ENCODE measurements around the gene IFNA6. TPM values are rescaled to one million over a fixed set of nuclear protein-coding genes. Genes with fewer than 3 reads are reported as not detected.

Gene IFNA6
- total and polyA plus RNA-seq, 10 of the 15 experiments (the other 5 are each of a cell fraction or from before 2014, with no cell fraction given), result 0.04 TPM; not detected in 9

- SMC1A ChIA-PET (ENCODE audit: uncharacterized antibody, unreplicated experiment), result interaction anchor here (0.5 kb wide), 1 partner anchor 166 kb away, joined by 4 read pairs; no protein-coding TSS in a partner anchor
- POLR2A ChIA-PET, result no interaction called here
- H3K9ac ChIP-seq (ENCODE audit: control insufficient read depth, insufficient read depth, low read length), result no peak within 1 kb of the TSS
- H3K9me3 ChIP-seq (replicated peaks; ENCODE audit: control insufficient read depth, insufficient read depth, low read length), result no peaks in the 10 kb centered on the region
- H3K4me2 ChIP-seq (ENCODE audit: control insufficient read depth, insufficient read depth), result no peak within 1 kb of the TSS
- WGBS (ENCODE audit: insufficient coverage, insufficient replicate concordance, low lambda C conversion rate, missing lambda C conversion rate), result 51% methylated on average over 2 of the region's 2 CpGs
- no peaks in the 10 kb centered on the region for H3K4me1 ChIP-seq (ENCODE audit: control insufficient read depth, insufficient read depth, low read length)
- no peaks in the 10 kb centered on the region for H3K36me3 ChIP-seq (ENCODE audit: control insufficient read depth in 2 of 2, insufficient read depth in 2 of 2, low read length in 1 of 2)
- DNase-seq (ENCODE audit: low read depth, low spot score) (no peak), ATAC-seq (no peak), FAIRE-seq (no peak)
- CTCF ChIA-PET, result interaction anchor here (1.0 to 1.3 kb wide), 2 partner anchors 53 to 110 kb away, joined by 3 read pairs; no protein-coding TSS in a partner anchor
- BruUV-seq (replicated peaks), result no TSS peak
- H4K20me1 ChIP-seq (ENCODE audit: control insufficient read depth, insufficient read depth), result no peaks in the 10 kb centered on the region
- no peaks in the 10 kb centered on the region; a peak in 2 of 4 replicates for H3K27me3 ChIP-seq (replicated peaks in 1 of 2; ENCODE audit: control insufficient read depth in 2 of 2, insufficient read depth in 2 of 2, low read length in 1 of 2)
- in situ Hi-C loops (cut with MboI) (no loop called here), intact Hi-C loops (cut with micrococcal nuclease; ENCODE audit: unreplicated experiment) (no loop called here)
- no peak for TF ChIP-seq E2F8 (IDR thresholded peaks at IDR 0.05; ENCODE audit: low read depth, partially characterized antibody)
- TF ChIP-seq, protein P1, sequence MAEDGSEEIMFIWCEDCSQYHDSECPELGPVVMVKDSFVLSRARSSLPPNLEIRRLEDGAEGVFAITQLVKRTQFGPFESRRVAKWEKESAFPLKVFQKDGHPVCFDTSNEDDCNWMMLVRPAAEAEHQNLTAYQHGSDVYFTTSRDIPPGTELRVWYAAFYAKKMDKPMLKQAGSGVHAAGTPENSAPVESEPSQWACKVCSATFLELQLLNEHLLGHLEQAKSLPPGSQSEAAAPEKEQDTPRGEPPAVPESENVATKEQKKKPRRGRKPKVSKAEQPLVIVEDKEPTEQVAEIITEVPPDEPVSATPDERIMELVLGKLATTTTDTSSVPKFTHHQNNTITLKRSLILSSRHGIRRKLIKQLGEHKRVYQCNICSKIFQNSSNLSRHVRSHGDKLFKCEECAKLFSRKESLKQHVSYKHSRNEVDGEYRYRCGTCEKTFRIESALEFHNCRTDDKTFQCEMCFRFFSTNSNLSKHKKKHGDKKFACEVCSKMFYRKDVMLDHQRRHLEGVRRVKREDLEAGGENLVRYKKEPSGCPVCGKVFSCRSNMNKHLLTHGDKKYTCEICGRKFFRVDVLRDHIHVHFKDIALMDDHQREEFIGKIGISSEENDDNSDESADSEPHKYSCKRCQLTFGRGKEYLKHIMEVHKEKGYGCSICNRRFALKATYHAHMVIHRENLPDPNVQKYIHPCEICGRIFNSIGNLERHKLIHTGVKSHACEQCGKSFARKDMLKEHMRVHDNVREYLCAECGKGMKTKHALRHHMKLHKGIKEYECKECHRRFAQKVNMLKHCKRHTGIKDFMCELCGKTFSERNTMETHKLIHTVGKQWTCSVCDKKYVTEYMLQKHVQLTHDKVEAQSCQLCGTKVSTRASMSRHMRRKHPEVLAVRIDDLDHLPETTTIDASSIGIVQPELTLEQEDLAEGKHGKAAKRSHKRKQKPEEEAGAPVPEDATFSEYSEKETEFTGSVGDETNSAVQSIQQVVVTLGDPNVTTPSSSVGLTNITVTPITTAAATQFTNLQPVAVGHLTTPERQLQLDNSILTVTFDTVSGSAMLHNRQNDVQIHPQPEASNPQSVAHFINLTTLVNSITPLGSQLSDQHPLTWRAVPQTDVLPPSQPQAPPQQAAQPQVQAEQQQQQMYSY (CRISPR knock-in tag; IDR thresholded peaks at IDR 0.05), result no peak
- no peak for TF ChIP-seq MTA2 (IDR thresholded peaks at IDR 0.05; ENCODE audit: low read depth)
- TF ChIP-seq MEF2B (IDR thresholded peaks at IDR 0.05; ENCODE audit: partially characterized antibody, poor library complexity, severe bottlenecking), result no peak
- RAD21 ChIA-PET (ENCODE audit: unreplicated experiment), result no interaction called here
- no peaks in the 10 kb centered on the region for H3K79me2 ChIP-seq (ENCODE audit: control insufficient read depth, insufficient read depth, low read length)
- H3K4me3 ChIP-seq, result no peak within 1 kb of the TSS
- H2AFZ ChIP-seq (ENCODE audit: control insufficient read depth, low read depth, low read length), result no peak within 1 kb of the TSS
- no peak within 1 kb of the TSS for H3K27ac ChIP-seq (ENCODE audit: control insufficient read depth, insufficient read depth)
Observed at GRCh38 chr9:21305213-21305612, 45.5 kb downstream of the IFNA6 start, which contains the start of gene IFNA5. IFNA5 (minus strand) TSS chr9:21305313; CDS start chr9:21305256, 57 bp downstream.

Other genes starting within 250 kb of the IFNA6 start
Only the 7 nearest of the 15 such genes appear.
- not detected in 2 replicates for gene IFNA14, start 110.9 kb downstream of the IFNA6 start, total RNA-seq (2014; rRNA removed)
- not detected in 2 replicates for gene IFNA14, start 110.9 kb downstream of the IFNA6 start, total RNA-seq (2014; rRNA removed; fragmentation: Illumina TruSeq; extraction: Trizol)
- not detected in 2 replicates for gene IFNA14, start 110.9 kb downstream of the IFNA6 start, total RNA-seq (2021)
- gene IFNA14, start 110.9 kb downstream of the IFNA6 start, polyA plus RNA-seq (2011; rRNA removed), result not detected in 2 replicates
- not detected in 2 replicates for gene IFNA14, start 110.9 kb downstream of the IFNA6 start, polyA plus RNA-seq (2014; fragmentation: Illumina TruSeq; extraction: Trizol)
- gene IFNA14, start 110.9 kb downstream of the IFNA6 start, polyA plus RNA-seq (2014; fragmentation: Nextera tagmentation; extraction: Ambion mirVana), result not detected
- gene IFNA14, start 110.9 kb downstream of the IFNA6 start, polyA plus RNA-seq (2014; rRNA removed), result not detected in 2 replicates
- gene IFNA14, start 110.9 kb downstream of the IFNA6 start, polyA plus RNA-seq (2016; fragmentation: Nextera tagmentation; extraction: Ambion mirVana), result not detected
- not detected in 2 replicates for gene IFNA5, start 45.6 kb downstream of the IFNA6 start, total RNA-seq (2014; rRNA removed)
- not detected in 2 replicates for gene IFNA5, start 45.6 kb downstream of the IFNA6 start, total RNA-seq (2014; rRNA removed; fragmentation: Illumina TruSeq; extraction: Trizol)
- gene IFNA5, start 45.6 kb downstream of the IFNA6 start, total RNA-seq (2021), result not detected in 2 replicates
- gene IFNA5, start 45.6 kb downstream of the IFNA6 start, polyA plus RNA-seq (2011; rRNA removed), result not detected in 2 replicates
- gene IFNA5, start 45.6 kb downstream of the IFNA6 start, polyA plus RNA-seq (2014; fragmentation: Illumina TruSeq; extraction: Trizol), result not detected in 2 replicates
- gene IFNA5, start 45.6 kb downstream of the IFNA6 start, polyA plus RNA-seq (2014; fragmentation: Nextera tagmentation; extraction: Ambion mirVana), result not detected
- gene IFNA5, start 45.6 kb downstream of the IFNA6 start, polyA plus RNA-seq (2014; rRNA removed), result not detected in 2 replicates
- gene IFNA5, start 45.6 kb downstream of the IFNA6 start, polyA plus RNA-seq (2016; fragmentation: Nextera tagmentation; extraction: Ambion mirVana), result not detected
- 17.7 and 20.2 TPM in 2 replicates for gene KLHL9, start 15.5 kb downstream of the IFNA6 start, total RNA-seq (2014; rRNA removed)
- 15.3 and 15.8 TPM in 2 replicates for gene KLHL9, start 15.5 kb downstream of the IFNA6 start, total RNA-seq (2014; rRNA removed; fragmentation: Illumina TruSeq; extraction: Trizol)
- gene KLHL9, start 15.5 kb downstream of the IFNA6 start, total RNA-seq (2021), result 17.2 and 17.7 TPM in 2 replicates
- gene KLHL9, start 15.5 kb downstream of the IFNA6 start, polyA plus RNA-seq (2011; rRNA removed), result 37.7 and 53.4 TPM in 2 replicates
- gene KLHL9, start 15.5 kb downstream of the IFNA6 start, polyA plus RNA-seq (2014; fragmentation: Illumina TruSeq; extraction: Trizol), result 18.3 and 23.1 TPM in 2 replicates
- 1 to 10 TPM; 3.8 to 5.8 TPM for gene KLHL9, start 15.5 kb downstream of the IFNA6 start, polyA plus RNA-seq (2014; fragmentation: Nextera tagmentation; extraction: Ambion mirVana)
- 13.7 and 15.8 TPM in 2 replicates for gene KLHL9, start 15.5 kb downstream of the IFNA6 start, polyA plus RNA-seq (2014; rRNA removed)
- 10 to 100 TPM; 17.5 to 18.6 TPM for gene KLHL9, start 15.5 kb downstream of the IFNA6 start, polyA plus RNA-seq (2016; fragmentation: Nextera tagmentation; extraction: Ambion mirVana)
- not detected in 2 replicates for gene IFNA13, start 17.2 kb upstream of the IFNA6 start, total RNA-seq (2014; rRNA removed)
- gene IFNA13, start 17.2 kb upstream of the IFNA6 start, total RNA-seq (2014; rRNA removed; fragmentation: Illumina TruSeq; extraction: Trizol), result not detected in 2 replicates
- gene IFNA13, start 17.2 kb upstream of the IFNA6 start, total RNA-seq (2021), result not detected in 2 replicates
- gene IFNA13, start 17.2 kb upstream of the IFNA6 start, polyA plus RNA-seq (2011; rRNA removed), result 0.06 TPM in 1 of 2 replicates, not detected in the other
- gene IFNA13, start 17.2 kb upstream of the IFNA6 start, polyA plus RNA-seq (2014; fragmentation: Illumina TruSeq; extraction: Trizol), result not detected in 2 replicates
- not detected for gene IFNA13, start 17.2 kb upstream of the IFNA6 start, polyA plus RNA-seq (2014; fragmentation: Nextera tagmentation; extraction: Ambion mirVana)
- not detected in 2 replicates for gene IFNA13, start 17.2 kb upstream of the IFNA6 start, polyA plus RNA-seq (2014; rRNA removed)
- gene IFNA13, start 17.2 kb upstream of the IFNA6 start, polyA plus RNA-seq (2016; fragmentation: Nextera tagmentation; extraction: Ambion mirVana), result not detected
- gene IFNA2, start 34.5 kb upstream of the IFNA6 start, total RNA-seq (2014; rRNA removed), result 0.33 and 0.73 TPM in 2 replicates
- gene IFNA2, start 34.5 kb upstream of the IFNA6 start, total RNA-seq (2014; rRNA removed; fragmentation: Illumina TruSeq; extraction: Trizol), result 0.31 and 0.46 TPM in 2 replicates
- gene IFNA2, start 34.5 kb upstream of the IFNA6 start, total RNA-seq (2021), result 0.26 TPM in 1 of 2 replicates, not detected in the other
- gene IFNA2, start 34.5 kb upstream of the IFNA6 start, polyA plus RNA-seq (2011; rRNA removed), result 2.8 and 3.7 TPM in 2 replicates
- gene IFNA2, start 34.5 kb upstream of the IFNA6 start, polyA plus RNA-seq (2014; fragmentation: Illumina TruSeq; extraction: Trizol), result 0.43 and 1.1 TPM in 2 replicates
- gene IFNA2, start 34.5 kb upstream of the IFNA6 start, polyA plus RNA-seq (2014; fragmentation: Nextera tagmentation; extraction: Ambion mirVana), result 1 to 10 TPM; 1.3 to 1.8 TPM
- gene IFNA2, start 34.5 kb upstream of the IFNA6 start, polyA plus RNA-seq (2014; rRNA removed), result 0.06 and 0.59 TPM in 2 replicates
- gene IFNA2, start 34.5 kb upstream of the IFNA6 start, polyA plus RNA-seq (2016; fragmentation: Nextera tagmentation; extraction: Ambion mirVana), result not detected
- not detected in 2 replicates for gene IFNA8, start 58.2 kb upstream of the IFNA6 start, total RNA-seq (2014; rRNA removed)
- gene IFNA8, start 58.2 kb upstream of the IFNA6 start, total RNA-seq (2014; rRNA removed; fragmentation: Illumina TruSeq; extraction: Trizol), result not detected in 2 replicates
- not detected in 2 replicates for gene IFNA8, start 58.2 kb upstream of the IFNA6 start, total RNA-seq (2021)
- not detected in 2 replicates for gene IFNA8, start 58.2 kb upstream of the IFNA6 start, polyA plus RNA-seq (2011; rRNA removed)
- gene IFNA8, start 58.2 kb upstream of the IFNA6 start, polyA plus RNA-seq (2014; fragmentation: Illumina TruSeq; extraction: Trizol), result not detected in 2 replicates
- not detected for gene IFNA8, start 58.2 kb upstream of the IFNA6 start, polyA plus RNA-seq (2014; fragmentation: Nextera tagmentation; extraction: Ambion mirVana)
- not detected in 2 replicates for gene IFNA8, start 58.2 kb upstream of the IFNA6 start, polyA plus RNA-seq (2014; rRNA removed)
- not detected for gene IFNA8, start 58.2 kb upstream of the IFNA6 start, polyA plus RNA-seq (2016; fragmentation: Nextera tagmentation; extraction: Ambion mirVana)
- not detected in 2 replicates for gene IFNA1, start 89.6 kb upstream of the IFNA6 start, total RNA-seq (2014; rRNA removed)
- not detected in 2 replicates for gene IFNA1, start 89.6 kb upstream of the IFNA6 start, total RNA-seq (2014; rRNA removed; fragmentation: Illumina TruSeq; extraction: Trizol)
- gene IFNA1, start 89.6 kb upstream of the IFNA6 start, total RNA-seq (2021), result not detected in 2 replicates
- not detected in 2 replicates for gene IFNA1, start 89.6 kb upstream of the IFNA6 start, polyA plus RNA-seq (2011; rRNA removed)
- gene IFNA1, start 89.6 kb upstream of the IFNA6 start, polyA plus RNA-seq (2014; fragmentation: Illumina TruSeq; extraction: Trizol), result not detected in 2 replicates
- not detected for gene IFNA1, start 89.6 kb upstream of the IFNA6 start, polyA plus RNA-seq (2014; fragmentation: Nextera tagmentation; extraction: Ambion mirVana)
- gene IFNA1, start 89.6 kb upstream of the IFNA6 start, polyA plus RNA-seq (2014; rRNA removed), result not detected in 2 replicates
- not detected for gene IFNA1, start 89.6 kb upstream of the IFNA6 start, polyA plus RNA-seq (2016; fragmentation: Nextera tagmentation; extraction: Ambion mirVana)